Activated T-helper 17 cell treated with anti-CD3 and anti-CD28 coated beads, Interleukin-2, amount 50 U/mL, for 72 hours (primary cell): ENCODE results near the gene FXYD5. TPM values are rescaled to one million over a fixed set of nuclear protein-coding genes. Genes with fewer than 3 reads are reported as not detected.

Experiments used
- ATAC-seq: fragments of 150-1000 bp; cut with Tn5 transposase; replicated peaks from 2 replicates; pipeline ENCODE4 v1.10.0; 2021; ENCODE audit warnings: mild to moderate bottlenecking, moderate library complexity
- H3K27ac Mint-ChIP-seq: one replicate; pipeline ENCODE4 v1.8.0; 2022; ENCODE audit warnings: mixed read lengths
- H3K27me3 Mint-ChIP-seq: one replicate; pipeline ENCODE4 v1.8.0; 2022; ENCODE audit warnings: mixed read lengths
- H3K36me3 Mint-ChIP-seq: one replicate; pipeline ENCODE4 v1.8.0; 2022; ENCODE audit warnings: low read depth, mild to moderate bottlenecking, mixed read lengths
- H3K4me1 Mint-ChIP-seq: one replicate; pipeline ENCODE4 v1.8.0; 2022; ENCODE audit warnings: mixed read lengths
- H3K4me3 Mint-ChIP-seq: one replicate; pipeline ENCODE4 v1.8.0; 2022; ENCODE audit warnings: mild to moderate bottlenecking, mixed read lengths
- H3K9me3 Mint-ChIP-seq: one replicate; pipeline ENCODE4 v1.8.0; 2022; ENCODE audit warnings: mixed read lengths
- total RNA-seq, 2 donors: library from RNA; stranded (reverse); gene quantifications; one replicate each; pipeline ENCODE4 v1.2.3, GENCODE V29; 2022

FXYD5 gene
- total RNA-seq, 2 donors from 2014 or later = 214 to 257 TPM

- peak overlapping the region; percentile 90 for H3K4me3 Mint-ChIP-seq
- no peaks in the 10 kb centered on the region for H3K9me3 Mint-ChIP-seq
- peaks cover 22% of the 10 kb centered on the region for H3K4me1 Mint-ChIP-seq
- no peak for ATAC-seq
- no peaks in the 10 kb centered on the region for H3K36me3 Mint-ChIP-seq
- no peaks in the 10 kb centered on the region for H3K27me3 Mint-ChIP-seq
- H3K27ac Mint-ChIP-seq = peak overlapping the region; percentile 51
Observed at GRCh38 chr19:35140207-35140961, 14.2 kb upstream of the FXYD5 start.

- no peaks in the 10 kb centered on the region for H3K27me3 Mint-ChIP-seq
- H3K36me3 Mint-ChIP-seq = no peaks in the 10 kb centered on the region
- peaks cover 22% of the 10 kb centered on the region for H3K4me1 Mint-ChIP-seq
- no peaks in the 10 kb centered on the region for H3K9me3 Mint-ChIP-seq
- H3K27ac Mint-ChIP-seq = peak overlapping the region; percentile 51
- peak overlapping the region; percentile 90 for H3K4me3 Mint-ChIP-seq
- ATAC-seq = peak; percentile 90
Observed at GRCh38 chr19:35140962-35141836, 13.3 kb upstream of the FXYD5 start.

- ATAC-seq = no peak
- H3K4me3 Mint-ChIP-seq = peak overlapping the region; percentile 90
- no peaks in the 10 kb centered on the region for H3K9me3 Mint-ChIP-seq
- H3K36me3 Mint-ChIP-seq = no peaks in the 10 kb centered on the region
- peaks cover 22% of the 10 kb centered on the region for H3K4me1 Mint-ChIP-seq
- no peaks in the 10 kb centered on the region for H3K27me3 Mint-ChIP-seq
- peak overlapping the region; percentile 51 for H3K27ac Mint-ChIP-seq
Observed at GRCh38 chr19:35141837-35142605, 12.5 kb upstream of the FXYD5 start.

GRCh38 chr19:35142606-35143230, 11.8 kb upstream of the FXYD5 start:
- Mint-ChIP-seq H3K4me1 (peaks cover 22% of the 10 kb centered on the region), H3K36me3 (no peaks in the 10 kb centered on the region), H3K27ac (no peak overlapping the region), H3K27me3 (no peaks in the 10 kb centered on the region), H3K9me3 (no peaks in the 10 kb centered on the region), H3K4me3 (peak overlapping the region; percentile 90)
- no peak for ATAC-seq

- no peak for ATAC-seq
- H3K27ac Mint-ChIP-seq = peak within 1 kb of the TSS; percentile 5
- H3K27me3 Mint-ChIP-seq = no peaks in the 10 kb centered on the region
- H3K36me3 Mint-ChIP-seq = no peaks in the 10 kb centered on the region
- peak within 1 kb of the TSS; percentile 90 for H3K4me3 Mint-ChIP-seq
- H3K9me3 Mint-ChIP-seq = no peaks in the 10 kb centered on the region
- peaks cover 22% of the 10 kb centered on the region for H3K4me1 Mint-ChIP-seq
Observed at GRCh38 chr19:35143231-35143715, 11.3 kb upstream of the FXYD5 start, which contains the start of gene FXYD7. Gene FXYD7 (plus strand): TSS chr19:35143255. CDS start chr19:35143334, 79 bp downstream.

GRCh38 chr19:35143818-35144217, 10.7 kb upstream of the FXYD5 start:
- Mint-ChIP-seq H3K27me3 (no peaks in the 10 kb centered on the region), H3K9me3 (no peaks in the 10 kb centered on the region), H3K4me1 (peaks cover 22% of the 10 kb centered on the region), H3K36me3 (no peaks in the 10 kb centered on the region), H3K4me3 (no peak overlapping the region), H3K27ac (peak overlapping the region; percentile 5)
- no peak for ATAC-seq

- H3K4me1 Mint-ChIP-seq = peaks cover 22% of the 10 kb centered on the region
- no peaks in the 10 kb centered on the region for H3K36me3 Mint-ChIP-seq
- no peak overlapping the region for H3K4me3 Mint-ChIP-seq
- ATAC-seq = no peak
- H3K9me3 Mint-ChIP-seq = no peaks in the 10 kb centered on the region
- peak overlapping the region; percentile 5 for H3K27ac Mint-ChIP-seq
- no peaks in the 10 kb centered on the region for H3K27me3 Mint-ChIP-seq
Observed at GRCh38 chr19:35144259-35144599, 10.3 kb upstream of the FXYD5 start.

GRCh38 chr19:35144600-35145436, 9.7 kb upstream of the FXYD5 start:
- Mint-ChIP-seq H3K27ac (no peak overlapping the region), H3K4me1 (peaks cover 22% of the 10 kb centered on the region), H3K4me3 (no peak overlapping the region), H3K27me3 (no peaks in the 10 kb centered on the region), H3K36me3 (no peaks in the 10 kb centered on the region), H3K9me3 (no peaks in the 10 kb centered on the region)
- no peak for ATAC-seq

GRCh38 chr19:35146746-35147459, 7.6 kb upstream of the FXYD5 start:
- no peak for ATAC-seq
- no peak overlapping the region for H3K4me3 Mint-ChIP-seq
- no peaks in the 10 kb centered on the region for H3K36me3 Mint-ChIP-seq
- H3K9me3 Mint-ChIP-seq = no peaks in the 10 kb centered on the region
- H3K27ac Mint-ChIP-seq = peak overlapping the region; percentile 75
- no peaks in the 10 kb centered on the region for H3K27me3 Mint-ChIP-seq
- peaks cover 17% of the 10 kb centered on the region for H3K4me1 Mint-ChIP-seq

- Mint-ChIP-seq H3K36me3 (no peaks in the 10 kb centered on the region), H3K27me3 (no peaks in the 10 kb centered on the region), H3K27ac (no peak overlapping the region), H3K9me3 (no peaks in the 10 kb centered on the region), H3K4me1 (peaks cover 18% of the 10 kb centered on the region), H3K4me3 (no peak overlapping the region)
- no peak for ATAC-seq
Observed at GRCh38 chr19:35149463-35149862, 5.1 kb upstream of the FXYD5 start.

GRCh38 chr19:35150445-35150844, 4.1 kb upstream of the FXYD5 start:
- Mint-ChIP-seq H3K4me3 (no peak overlapping the region), H3K27me3 (no peaks in the 10 kb centered on the region), H3K27ac (peak overlapping the region; percentile 75), H3K36me3 (peaks cover 10% of the 10 kb centered on the region), H3K9me3 (no peaks in the 10 kb centered on the region), H3K4me1 (peaks cover 18% of the 10 kb centered on the region)
- no peak for ATAC-seq

GRCh38 chr19:35151273-35152065, 3.1 kb upstream of the FXYD5 start:
- Mint-ChIP-seq H3K27ac (no peak overlapping the region), H3K36me3 (peaks cover 20% of the 10 kb centered on the region), H3K27me3 (no peaks in the 10 kb centered on the region), H3K4me3 (peak overlapping the region; percentile 33), H3K9me3 (no peaks in the 10 kb centered on the region), H3K4me1 (peaks cover 22% of the 10 kb centered on the region)
- no peak for ATAC-seq
